Raji (cell line): ENCODE data around the gene PPP1R13B.

Experiments used
- POLR2A ChIP-seq: IDR thresholded peaks from 2 replicates; pipeline ENCODE4 v1.6.1; 2011; ENCODE audit warnings: low read depth, low read length, control low read depth; ENCODE audit not compliant: insufficient read depth

Gene PPP1R13B

DNA sequence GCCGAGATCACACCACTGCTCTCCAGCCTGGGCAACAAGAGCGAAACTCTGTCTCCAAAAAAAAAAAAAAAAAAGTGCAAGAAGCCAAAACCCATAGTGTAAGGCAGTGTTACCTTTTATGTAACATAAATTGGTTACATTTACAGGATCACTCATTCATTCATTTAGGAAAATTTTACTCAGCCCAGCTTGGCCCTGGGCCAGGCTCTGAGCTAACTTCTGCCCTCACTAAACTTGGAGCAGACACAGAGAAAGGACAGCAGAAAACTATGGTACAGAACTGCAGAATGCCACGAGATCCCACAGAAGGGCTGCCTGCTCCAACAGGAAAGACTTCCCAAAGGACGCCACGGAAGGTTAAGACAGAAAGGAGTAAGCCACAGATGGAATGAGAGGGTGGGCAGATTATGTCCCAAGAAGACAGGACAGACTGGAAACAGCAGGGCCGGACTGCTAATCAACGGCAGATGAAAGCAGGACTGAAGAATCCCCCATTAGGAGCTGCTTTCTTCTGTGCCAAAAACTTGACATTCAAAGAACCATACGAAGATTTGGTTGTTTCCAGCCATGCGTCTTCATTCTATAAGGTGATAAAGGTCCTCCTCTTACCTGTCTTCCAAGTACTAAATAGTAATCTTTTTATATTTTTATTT is 18.9 kb downstream of the PPP1R13B start:
- TF ChIP-seq POLR2A = no peak

- TF ChIP-seq POLR2A = no peak
Measured at GRCh38 chr14:103825101-103825500, 22.3 kb downstream of the PPP1R13B start.

DNA sequence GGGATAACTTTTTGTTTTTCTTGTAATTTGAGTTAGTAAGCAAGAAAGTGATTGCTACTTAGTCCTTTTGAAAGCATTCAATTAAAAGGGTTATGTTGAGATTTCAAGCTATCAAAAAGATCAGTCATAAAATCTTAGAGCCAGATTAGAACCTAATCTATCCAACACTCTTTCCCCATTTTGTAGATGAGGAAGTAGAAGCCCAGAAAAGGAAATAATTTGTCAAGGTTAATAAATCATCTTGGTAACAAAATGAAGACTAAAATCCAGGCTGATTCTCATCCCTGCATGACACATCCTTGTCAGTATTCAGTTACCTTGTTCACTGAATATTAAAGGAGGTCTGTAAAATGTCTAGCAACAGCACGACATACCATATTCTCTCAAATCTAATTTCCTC is 26.5 kb downstream of the PPP1R13B start:
- TF ChIP-seq POLR2A = no peak

DNA sequence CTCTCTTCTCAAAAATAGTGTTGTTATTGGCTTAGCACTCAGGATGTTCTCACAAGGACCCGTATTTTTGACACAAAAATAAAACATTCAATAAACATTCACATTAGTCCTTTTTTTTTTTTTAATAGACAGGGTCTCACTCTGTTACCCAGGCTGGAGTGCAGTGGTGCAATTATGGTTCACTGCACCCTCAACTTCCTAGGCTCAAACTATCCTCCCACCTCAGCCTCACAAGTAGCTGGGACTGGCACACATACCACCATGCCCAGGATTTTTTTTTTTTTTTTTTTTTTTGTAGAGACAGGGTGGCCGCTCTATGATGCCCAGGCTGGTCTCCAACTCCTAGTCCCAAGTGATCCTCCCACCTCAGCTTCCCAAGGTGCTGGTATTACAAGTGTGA is 27.0 kb downstream of the PPP1R13B start:
- TF ChIP-seq POLR2A = no peak

DNA sequence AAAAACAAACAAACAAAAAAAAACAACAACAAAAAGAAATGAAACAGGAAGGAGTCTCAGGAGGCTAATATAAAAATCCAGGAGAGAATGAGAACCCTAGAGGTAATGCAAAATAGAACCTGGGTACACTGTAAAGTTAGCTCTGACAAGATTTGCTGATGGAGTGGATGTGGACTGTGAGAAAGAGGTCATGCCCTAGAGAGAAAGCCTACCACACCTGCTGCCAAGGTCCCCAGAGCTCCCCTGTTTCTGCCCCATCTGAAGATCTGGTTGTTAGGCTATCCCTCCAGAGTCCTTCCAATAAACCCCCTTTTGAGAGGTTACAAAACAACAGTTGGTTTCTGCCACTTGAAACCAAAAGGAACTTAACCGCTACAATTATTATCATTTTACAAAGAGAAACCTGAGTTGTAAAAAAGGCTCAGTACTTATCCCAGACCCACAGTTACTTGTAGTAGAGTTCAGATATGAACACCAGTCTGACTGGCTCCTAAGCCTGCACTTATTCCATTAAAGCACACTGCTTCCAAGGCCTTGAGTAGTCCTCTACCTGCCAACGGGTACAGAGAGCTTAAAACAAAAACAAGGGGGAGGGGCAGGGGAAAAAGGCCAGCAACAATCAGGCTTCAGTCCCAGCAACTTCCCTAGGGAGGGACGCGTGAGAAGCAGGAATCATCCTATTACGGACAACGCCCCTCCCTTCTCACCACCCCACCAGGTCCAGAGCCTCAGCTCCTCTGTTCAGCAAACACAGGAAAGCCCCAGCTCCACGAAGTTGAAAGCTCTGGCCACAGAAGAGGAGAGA is 27.7 kb downstream of the PPP1R13B start:
- TF ChIP-seq POLR2A = no peak

DNA sequence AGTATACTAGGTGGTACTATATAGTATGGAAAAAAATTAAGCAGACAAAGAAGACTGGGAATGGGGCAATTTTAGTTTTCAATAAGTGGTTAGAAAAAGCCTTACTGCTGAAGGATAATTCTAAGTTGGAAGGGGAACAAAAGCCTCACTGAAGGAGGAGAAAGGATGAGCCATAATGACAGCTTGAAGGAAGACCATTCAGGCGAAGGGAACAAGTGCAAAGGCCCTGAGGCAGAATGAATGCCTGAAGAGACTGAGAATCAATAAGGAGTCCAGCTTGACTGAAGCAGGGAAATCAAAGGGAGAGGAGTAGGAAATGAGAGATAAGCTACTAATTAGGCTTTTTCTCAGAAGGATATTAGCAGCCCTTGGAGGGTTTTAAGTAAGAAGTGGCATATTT is 28.5 kb downstream of the PPP1R13B start:
- no peak for TF ChIP-seq POLR2A

GRCh38 chr14:103818422-103818821 is 29.0 kb downstream of the PPP1R13B start:
- TF ChIP-seq POLR2A = no peak

- TF ChIP-seq POLR2A = no peak
Measured at GRCh38 chr14:103817595-103817994, 29.8 kb downstream of the PPP1R13B start.

GRCh38 chr14:103816991-103817390 is 30.4 kb downstream of the PPP1R13B start:
- no peak for TF ChIP-seq POLR2A

GRCh38 chr14:103815253-103815652 is 32.1 kb downstream of the PPP1R13B start:
- no peak for TF ChIP-seq POLR2A

GRCh38 chr14:103811189-103811588 is 36.2 kb downstream of the PPP1R13B start:
- no peak for TF ChIP-seq POLR2A

- TF ChIP-seq POLR2A = no peak
Measured at GRCh38 chr14:103808403-103809001, 38.9 kb downstream of the PPP1R13B start.

DNA sequence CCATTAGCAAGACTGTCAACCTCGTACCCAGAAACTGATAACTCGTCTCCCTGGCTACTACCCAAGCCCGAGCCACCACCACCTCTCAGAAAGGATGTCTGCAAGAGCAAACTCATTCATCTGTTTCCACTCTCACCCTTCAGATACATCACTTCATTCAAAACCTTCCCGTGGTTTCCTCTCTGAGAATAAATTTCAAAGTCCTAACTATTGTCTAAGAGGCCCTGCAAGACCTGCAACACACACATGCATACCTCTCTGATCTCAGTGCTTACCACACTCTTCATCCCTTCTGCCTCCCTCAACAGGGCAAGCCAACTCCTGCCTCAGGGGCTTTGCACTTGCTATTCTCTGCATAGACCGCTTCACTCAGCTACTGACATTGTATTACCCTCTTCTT is 40.6 kb downstream of the PPP1R13B start:
- no peak for TF ChIP-seq POLR2A

DNA sequence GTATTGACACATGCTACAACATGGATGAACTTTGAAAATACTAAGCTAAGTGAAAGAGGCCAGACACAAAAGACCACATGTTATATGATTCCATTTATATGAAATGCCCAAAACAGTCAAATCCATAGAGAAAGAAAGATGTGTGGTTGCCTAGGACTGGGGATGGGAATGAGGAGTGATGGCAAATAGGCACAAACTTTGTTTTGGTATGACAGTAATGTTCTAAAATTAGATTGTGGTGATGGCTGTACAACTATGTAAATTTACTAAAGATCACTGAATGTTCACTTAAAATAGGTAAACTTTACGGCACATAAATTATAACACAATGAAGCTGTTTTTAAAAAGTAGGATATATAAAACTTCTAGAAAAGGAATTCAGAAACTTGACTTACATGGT is 41.7 kb downstream of the PPP1R13B start:
- TF ChIP-seq POLR2A = no peak

DNA sequence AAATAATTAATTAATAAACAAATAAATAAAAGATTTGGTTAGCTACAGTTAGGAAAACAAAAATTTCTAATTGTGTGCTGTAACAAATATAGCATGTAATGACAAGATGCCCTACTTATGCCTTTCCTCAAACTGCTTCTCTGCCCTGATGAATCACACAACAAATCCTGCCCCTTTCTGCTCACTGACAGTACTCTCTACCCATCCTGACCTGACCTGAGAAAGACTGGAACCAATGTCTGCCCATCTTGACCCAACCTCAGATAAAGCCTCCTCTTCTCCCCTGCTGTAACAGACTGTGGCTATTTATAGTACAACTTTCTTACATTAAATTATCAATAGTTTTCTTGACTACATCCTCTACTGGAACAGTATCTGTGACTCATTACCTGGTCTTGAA is 43.7 kb downstream of the PPP1R13B start:
- no peak for TF ChIP-seq POLR2A

GRCh38 chr14:103802356-103802755 is 45.0 kb downstream of the PPP1R13B start:
- TF ChIP-seq POLR2A = no peak

GRCh38 chr14:103801459-103801858 is 45.9 kb downstream of the PPP1R13B start:
- TF ChIP-seq POLR2A = no peak

DNA sequence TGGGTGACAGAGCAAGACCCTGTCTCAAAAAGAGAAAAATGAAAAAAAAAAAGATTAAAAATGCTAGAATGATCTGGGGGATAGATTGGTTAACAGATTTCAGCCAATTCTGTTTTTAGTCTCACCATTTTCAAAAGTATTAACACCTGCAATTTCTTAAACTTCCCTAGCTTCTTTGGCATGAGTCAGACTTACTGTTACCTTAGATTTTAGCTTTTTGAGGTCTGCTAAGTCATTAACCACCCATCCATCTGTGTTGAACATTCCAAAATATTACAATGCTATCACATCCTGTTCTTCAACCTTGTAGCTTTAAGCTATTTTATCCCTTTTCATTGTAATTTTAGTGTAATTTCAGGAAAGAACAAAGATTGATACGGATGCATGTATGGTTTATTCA is 59.3 kb downstream of the PPP1R13B start:
- TF ChIP-seq POLR2A = no peak
